LoVo (cell line): ENCODE results near the gene RAB15.
A peak's percentile ranks its signal among the peaks of the same experiment; 100 is the strongest.

Experiments used
- DNase-seq: peaks from one replicate; pipeline ENCODE4 v3.0.0-alpha.2; 2016; ENCODE audit warnings: low spot score

The RAB15 gene

DNA sequence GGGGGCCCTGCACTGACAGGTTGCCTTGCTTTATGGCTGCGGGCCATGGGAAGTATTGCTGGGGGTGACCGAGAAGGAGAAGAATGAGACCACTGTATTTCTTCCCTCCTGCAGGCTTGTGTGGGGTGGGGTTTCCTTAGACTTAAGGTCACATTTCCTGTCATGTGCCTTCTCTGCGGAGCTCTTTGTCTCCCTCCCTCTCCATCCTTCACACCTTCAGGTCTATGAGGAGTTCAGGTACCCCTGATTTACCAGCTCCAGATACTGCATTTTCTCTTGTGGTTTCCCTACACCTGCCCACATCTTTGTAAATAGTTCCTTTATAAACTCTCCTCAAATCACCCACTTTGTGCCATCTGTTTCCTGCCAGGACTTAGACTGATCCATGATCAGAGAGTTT lies 18.2 kb upstream of the RAB15 start:
- no peak for DNase-seq

DNA sequence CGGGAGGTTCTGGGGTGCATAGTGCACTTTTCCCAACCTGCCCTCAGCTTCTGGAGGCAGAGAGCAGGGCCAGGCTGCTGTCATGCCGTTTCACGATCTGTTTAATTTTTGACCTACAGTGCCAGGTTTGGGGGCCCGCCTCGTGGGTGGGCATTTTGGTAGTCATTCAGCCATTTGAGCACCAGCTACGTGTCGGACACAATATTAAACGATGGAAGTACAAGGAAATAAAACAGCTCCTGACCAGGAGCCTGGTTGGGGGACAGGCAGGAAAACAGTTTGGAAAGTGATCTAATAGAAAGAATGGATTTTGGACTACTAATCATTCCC lies 15.3 kb upstream of the RAB15 start:
- no peak for DNase-seq

GRCh38 chr14:64986648-64987437 lies 14.7 kb upstream of the RAB15 start, which contains the start of gene FNTB:
Gene FNTB, plus strand, starts transcription at chr14:64986895. Its CDS starts 59 bp downstream, at chr14:64986954.
- peak; percentile 96 for DNase-seq

DNA sequence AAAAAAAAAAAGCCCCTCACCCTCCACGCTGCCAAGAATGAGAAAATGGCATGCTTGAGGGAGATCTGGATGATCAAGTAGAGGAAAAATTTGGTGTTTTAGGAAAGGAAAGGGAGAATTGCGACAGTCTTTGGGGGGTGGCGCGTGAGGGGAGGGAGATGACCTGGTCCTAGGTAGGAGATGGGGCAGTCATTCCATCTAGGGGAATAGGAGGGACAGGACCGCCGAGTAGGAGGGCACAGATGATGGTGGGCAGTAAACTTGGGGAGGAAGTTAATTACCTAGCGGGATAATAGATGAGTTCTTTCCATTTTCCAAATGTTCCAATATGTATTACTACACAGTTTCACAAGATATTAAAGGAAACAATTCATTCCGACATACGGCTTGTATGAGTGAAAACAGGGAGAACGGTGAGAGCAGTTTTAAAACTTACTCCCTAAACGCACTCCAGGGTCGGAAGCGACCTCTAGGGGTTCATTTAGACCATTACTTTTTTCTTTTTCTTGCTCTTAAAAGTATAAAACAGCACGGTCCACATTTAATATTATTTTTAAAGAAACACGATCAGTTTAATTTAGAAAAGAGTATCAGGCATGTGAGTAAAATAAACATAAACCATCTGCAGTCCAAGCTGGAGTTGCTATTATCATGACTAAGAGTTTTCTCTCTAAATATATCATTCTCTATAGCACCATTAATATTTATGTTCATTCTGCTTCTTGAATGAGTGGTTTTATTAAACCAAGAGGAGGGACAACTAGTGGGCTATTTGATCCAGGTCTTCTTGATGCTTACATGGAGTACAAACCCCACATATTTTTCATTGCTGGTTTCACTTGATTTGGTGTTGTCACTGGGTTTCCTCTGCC lies 11.5 kb upstream of the RAB15 start:
- peak; percentile 47 for DNase-seq

DNA sequence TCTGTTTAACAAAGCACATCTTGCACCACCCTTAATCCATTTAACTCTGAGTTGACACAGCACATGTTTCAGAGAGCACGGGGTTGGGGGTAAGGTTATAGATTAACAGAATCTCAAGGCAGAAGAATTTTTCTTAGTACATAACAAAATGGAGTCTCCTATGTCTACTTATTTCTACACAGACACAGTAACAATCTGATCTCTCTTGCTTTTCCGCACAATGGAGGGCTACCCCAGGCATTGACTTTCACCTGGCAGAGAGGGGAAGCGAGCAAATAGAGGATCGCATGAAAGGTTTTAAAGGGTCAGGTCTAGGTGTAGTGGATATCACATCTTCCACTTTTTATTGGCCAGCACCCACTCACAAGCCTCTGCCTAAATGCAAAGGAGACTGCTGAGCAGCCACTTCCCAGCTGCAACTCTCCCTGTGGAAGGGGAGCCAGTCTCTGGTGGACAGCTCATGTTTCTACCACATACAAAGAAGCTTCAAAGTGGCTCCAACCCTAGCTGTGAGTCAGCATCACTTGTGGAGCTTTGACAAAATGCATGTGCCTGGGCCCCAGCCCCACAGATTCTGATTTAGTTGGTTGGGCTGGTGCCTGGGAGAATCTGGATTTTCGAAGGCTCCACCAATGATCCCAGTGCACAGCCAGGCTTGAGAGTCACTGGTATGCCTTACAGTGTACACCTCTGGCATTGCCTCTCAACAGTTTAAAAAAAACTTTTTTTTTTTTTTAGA lies 7.4 kb upstream of the RAB15 start:
- no peak for DNase-seq

DNA sequence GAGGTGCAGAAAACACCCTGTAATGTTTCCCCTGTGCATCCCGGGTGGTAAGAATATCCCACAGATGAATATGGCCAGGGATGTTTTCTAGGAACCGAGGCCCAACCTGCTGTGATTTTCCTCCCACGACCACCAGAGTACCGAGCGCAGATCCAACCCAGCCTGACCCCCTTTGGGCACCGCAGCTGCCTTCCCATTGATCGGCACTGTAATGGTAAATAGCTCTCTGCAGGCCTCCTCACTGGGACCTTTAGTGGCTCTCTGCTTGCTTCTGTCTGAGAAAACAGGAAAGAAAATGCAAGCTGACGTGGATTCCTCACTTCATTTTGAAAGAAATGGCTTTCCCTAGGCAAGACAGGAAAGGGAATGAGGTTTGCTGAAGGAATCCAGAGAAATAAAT lies 2.4 kb upstream of the RAB15 start:
- DNase-seq, result no peak

- DNase-seq, result no peak
Observed at GRCh38 chr14:64973826-64974225, 1.7 kb upstream of the RAB15 start.

DNA sequence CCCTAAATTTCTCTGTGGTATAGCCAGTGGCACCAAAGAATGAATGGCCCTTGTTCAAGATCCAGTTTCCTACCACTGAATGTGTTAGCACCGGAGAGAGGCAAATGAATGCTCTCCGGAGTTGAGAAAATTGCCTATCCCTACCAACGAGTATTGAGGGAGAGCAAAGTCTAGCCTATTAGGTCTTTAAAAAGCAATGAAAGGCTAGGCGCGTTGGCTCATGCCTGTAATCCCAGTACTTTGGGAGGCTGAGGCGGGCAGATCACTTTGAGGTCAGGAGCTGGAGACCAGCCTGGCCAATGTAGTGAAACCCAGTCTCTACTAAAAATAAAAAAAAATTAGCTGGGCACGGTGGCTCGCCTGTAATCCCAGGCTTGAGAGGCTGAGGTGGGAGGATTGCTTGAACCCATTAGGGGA lies 898 bp upstream of the RAB15 start:
- no peak for DNase-seq

DNA sequence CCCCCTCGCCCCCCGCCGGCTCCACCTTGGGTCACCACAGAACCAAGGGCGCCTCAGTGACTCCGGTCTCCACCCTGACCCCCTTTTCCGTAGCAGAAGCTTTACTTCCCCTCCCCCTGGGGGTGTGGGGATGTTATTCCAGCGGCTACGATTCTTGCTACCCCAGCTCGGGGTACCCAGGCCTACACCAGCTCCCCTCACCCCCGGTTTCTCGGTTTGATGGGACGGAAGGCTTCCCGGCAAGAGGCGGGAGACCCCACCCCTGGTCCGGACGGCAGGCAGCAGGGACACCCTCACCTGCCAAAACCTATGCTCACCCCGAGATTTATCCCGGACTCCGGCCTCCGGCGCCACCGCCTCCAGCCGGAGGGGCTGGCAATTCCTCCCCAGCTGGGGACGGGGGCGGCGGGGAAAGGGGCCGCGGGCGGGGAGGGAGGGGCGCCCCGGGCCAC lies 619 bp downstream of the RAB15 start:
- no peak for DNase-seq

DNA sequence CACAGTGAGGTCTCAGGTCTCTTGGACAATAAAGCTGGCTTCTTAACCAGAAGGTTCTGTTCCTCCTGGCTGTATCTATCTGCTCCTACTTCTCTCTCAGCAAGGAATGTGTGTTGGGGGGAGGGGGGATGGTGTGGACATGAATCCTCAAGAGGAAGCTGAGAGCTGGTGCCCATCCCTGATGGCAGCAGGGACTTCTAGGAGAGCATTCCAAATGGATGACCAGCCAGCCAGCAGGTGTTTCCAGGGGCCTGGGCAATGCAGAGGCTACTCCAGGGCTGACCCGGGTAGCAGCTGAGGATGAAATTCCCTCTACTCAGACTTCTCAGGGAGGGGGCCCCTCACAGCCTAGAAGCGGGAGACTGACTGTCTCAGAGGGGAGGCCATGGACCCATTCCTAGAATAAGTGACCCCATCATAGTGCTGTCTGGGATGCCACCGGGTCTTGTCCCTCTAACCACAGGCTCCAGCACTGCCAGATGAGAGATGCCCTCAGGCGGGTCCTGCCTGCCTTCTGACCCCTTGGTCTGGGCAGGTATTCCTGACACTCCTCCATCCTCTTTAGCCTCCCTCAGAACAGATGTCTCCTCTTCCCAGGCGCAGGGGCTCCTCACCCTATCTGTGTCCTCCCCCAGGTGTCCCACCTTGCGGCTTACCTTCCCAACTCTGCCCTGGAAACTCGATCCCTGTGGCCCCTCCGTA lies 1.2 kb downstream of the RAB15 start:
- peak; percentile 32 for DNase-seq

DNA sequence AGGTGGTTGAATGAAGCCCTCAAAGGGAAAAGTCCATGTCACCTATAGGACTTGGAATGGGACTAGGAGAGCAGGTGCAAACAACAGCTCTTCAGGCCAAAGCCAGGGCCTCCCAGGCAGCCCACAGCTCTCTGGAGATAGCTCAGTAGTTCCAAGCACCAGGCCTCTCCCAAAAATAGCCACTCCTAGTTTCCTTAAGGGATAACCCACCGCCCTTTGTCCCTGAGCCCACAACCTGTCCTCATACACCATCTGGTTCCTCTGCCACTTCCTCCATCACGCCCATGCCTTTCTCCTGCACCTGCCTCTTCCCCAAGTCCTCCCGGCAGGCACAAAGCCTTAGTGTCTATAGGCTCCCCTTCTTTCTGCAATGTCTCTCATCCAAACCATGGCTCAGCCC lies 2.1 kb downstream of the RAB15 start:
- no peak for DNase-seq

GRCh38 chr14:64968651-64969050 lies 3.5 kb downstream of the RAB15 start:
- DNase-seq, result no peak

GRCh38 chr14:64968167-64968566 lies 4.0 kb downstream of the RAB15 start:
- DNase-seq, result no peak

GRCh38 chr14:64966976-64967375 lies 5.2 kb downstream of the RAB15 start:
- DNase-seq, result peak; percentile 37

DNA sequence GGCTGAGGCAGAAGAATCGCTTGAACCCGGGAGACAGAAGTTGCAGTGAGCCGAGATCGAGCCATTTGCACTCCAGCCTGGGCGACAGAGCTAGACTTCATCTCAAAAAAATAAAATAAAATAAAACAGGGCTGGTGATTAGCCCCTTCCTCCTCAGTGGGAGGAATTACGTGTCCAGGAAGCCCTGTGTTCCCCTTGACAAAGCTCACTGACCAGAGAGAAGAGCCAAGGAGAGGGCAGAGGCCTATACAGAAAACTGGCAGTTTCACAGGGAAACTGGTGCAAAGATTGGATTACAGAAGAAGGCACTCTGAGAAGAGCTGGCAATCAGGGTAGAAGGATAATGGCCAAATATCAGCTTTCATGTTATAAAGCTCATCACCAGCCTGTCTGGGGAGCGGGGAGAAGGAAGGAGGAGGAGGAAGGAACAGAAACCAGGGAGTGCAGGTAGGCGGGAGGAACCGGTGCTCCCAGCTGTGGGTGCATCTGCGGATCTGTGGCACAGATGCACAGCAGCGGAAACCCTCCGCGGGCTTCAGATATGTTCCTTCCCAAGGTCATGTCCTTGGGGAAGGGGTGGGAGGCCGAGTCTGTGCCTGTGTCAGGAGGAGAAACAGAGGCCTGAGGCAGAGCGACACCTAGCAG lies 6.7 kb downstream of the RAB15 start:
- no peak for DNase-seq

- DNase-seq, result no peak
Observed at GRCh38 chr14:64963611-64964010, 8.5 kb downstream of the RAB15 start.

- DNase-seq, result no peak
Observed at GRCh38 chr14:64960762-64961276, 11.3 kb downstream of the RAB15 start.

GRCh38 chr14:64958743-64959142 lies 13.4 kb downstream of the RAB15 start:
- no peak for DNase-seq

GRCh38 chr14:64958201-64958600 lies 13.9 kb downstream of the RAB15 start:
- no peak for DNase-seq

DNA sequence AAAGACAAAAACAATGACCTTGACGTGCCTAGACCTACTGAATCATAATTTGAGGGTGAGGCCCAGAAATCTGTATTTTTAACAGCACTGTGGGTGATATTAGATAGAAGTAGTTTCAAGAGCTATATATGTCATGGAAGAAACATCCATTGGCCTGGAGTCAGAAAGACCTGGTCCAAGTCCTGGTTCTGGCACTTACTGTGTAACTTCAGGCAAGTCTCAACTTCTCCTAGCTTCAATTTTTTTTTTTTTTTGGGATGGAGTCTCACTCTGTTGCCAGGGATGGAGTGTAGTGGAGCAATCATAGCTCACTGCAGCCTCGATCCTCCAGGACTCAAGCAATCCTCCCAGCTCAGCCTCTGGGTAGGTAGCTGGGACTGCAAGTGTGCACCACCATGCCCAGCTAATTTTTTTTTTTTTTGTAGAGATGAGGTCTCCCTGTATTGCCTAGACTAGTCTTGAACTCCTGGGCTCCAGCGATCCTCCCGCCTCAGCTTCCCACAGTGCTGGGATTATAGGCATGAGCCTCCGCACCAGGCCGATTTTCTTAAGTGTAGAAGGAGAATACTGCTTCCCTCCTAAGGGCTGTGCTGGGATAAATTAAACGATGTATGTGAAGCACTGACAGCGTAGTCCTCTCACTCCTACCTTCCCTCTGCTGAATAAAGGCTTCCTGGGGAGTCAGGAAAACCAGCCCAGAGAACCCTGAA lies 15.3 kb downstream of the RAB15 start:
- DNase-seq, result no peak

GRCh38 chr14:64955297-64955696 lies 16.8 kb downstream of the RAB15 start:
- no peak for DNase-seq
